IMR-90 (cell line): ENCODE results near the gene PIK3R5. TPM values are rescaled to one million over a fixed set of nuclear protein-coding genes. Genes with fewer than 3 reads are reported as not detected.

Experiments
- ATAC-seq: fragments of 200-7000 bp; cut with Tn5 transposase; 2 replicates; pipeline ENCODE4 v1.9.1; 2020; ENCODE audit warnings: low read depth, mild to moderate bottlenecking, moderate library complexity
- BruUV-seq: library from RNA; stranded (reverse); fragments of 400-500 nt; replicated peaks from 2 replicates; lab custom pipeline; 2021; lab: Mats Ljungman, UMichigan
- CTCF ChIA-PET: fragments of 300-600 bp; formaldehyde crosslinking; extraction: SDS; loops from one replicate; lab custom pipeline; 2021; ENCODE audit warnings: antibody characterized with exemption; lab: Yijun Ruan, JAX
- POLR2A ChIA-PET: fragments of 300-600 bp; sonication (Branson Sonifier 250); formaldehyde crosslinking; loops from one replicate; lab custom pipeline; 2022; ENCODE audit warnings: antibody characterized with exemption; ENCODE audit not compliant: unreplicated experiment; lab: Charles Lee
- DNase-seq: peaks from one replicate; pipeline ENCODE4 v3.0.0; 2013
- H2AFZ ChIP-seq: replicated peaks from 2 replicates; pipeline ENCODE3; 2013; ENCODE audit warnings: low read length, mild to moderate bottlenecking; ENCODE audit not compliant: poor library complexity
- H2AK5ac ChIP-seq: 2 replicates; pipeline ENCODE4 v1.6.1; 2013; ENCODE audit warnings: low read depth, low read length, inconsistent platforms
- H2AK9ac ChIP-seq: replicated peaks from 2 replicates; pipeline ENCODE3; 2013; ENCODE audit warnings: mild to moderate bottlenecking, low read depth, low read length, moderate library complexity; ENCODE audit not compliant: poor library complexity
- H2BK120ac ChIP-seq: 2 replicates; pipeline ENCODE4 v1.6.1; 2013; ENCODE audit warnings: low read depth, low read length, inconsistent platforms
- H2BK15ac ChIP-seq: 3 replicates; pipeline ENCODE4 v1.6.1; 2013; ENCODE audit warnings: low read depth, low read length, inconsistent platforms
- H2BK20ac ChIP-seq: 2 replicates; pipeline ENCODE4 v1.6.1; 2013; ENCODE audit warnings: low read depth, mild to moderate bottlenecking, inconsistent platforms, low read length, moderate library complexity
- H2BK5ac ChIP-seq: 2 replicates; pipeline ENCODE4 v1.6.1; 2013; ENCODE audit warnings: mild to moderate bottlenecking, low read depth, low read length, inconsistent platforms; ENCODE audit not compliant: poor library complexity, severe bottlenecking
- H3K14ac ChIP-seq: replicated peaks from 2 replicates; pipeline ENCODE4 v1.6.1; 2013; ENCODE audit warnings: low read depth, low read length, inconsistent platforms
- H3K18ac ChIP-seq: 2 replicates; pipeline ENCODE4 v1.6.1; 2013; ENCODE audit warnings: low read depth, low read length, control low read depth
- H3K23ac ChIP-seq: 2 replicates; pipeline ENCODE4 v1.6.1; 2013; ENCODE audit warnings: low read depth, low read length, inconsistent platforms
- H3K27ac ChIP-seq: 2 replicates; pipeline ENCODE4 v1.5.1; 2013; ENCODE audit warnings: mild to moderate bottlenecking, control low read depth, low read length; ENCODE audit not compliant: insufficient read depth
- H3K27me3 ChIP-seq: 2 replicates; pipeline ENCODE4 v1.6.1; 2013; ENCODE audit warnings: low read length; ENCODE audit not compliant: control insufficient read depth, insufficient read depth
- H3K36me3 ChIP-seq: 2 replicates; pipeline ENCODE4 v1.6.1; 2013; ENCODE audit warnings: low read length, mixed read lengths; ENCODE audit not compliant: control insufficient read depth, insufficient read depth
- H3K4ac ChIP-seq: 2 replicates; pipeline ENCODE4 v1.6.1; 2013; ENCODE audit warnings: low read depth, low read length, inconsistent platforms
- H3K4me1 ChIP-seq: 2 replicates; pipeline ENCODE4 v1.6.1; 2013; ENCODE audit warnings: low read length, mixed read lengths; ENCODE audit not compliant: control insufficient read depth, insufficient read depth
- H3K4me2 ChIP-seq: 2 replicates; pipeline ENCODE4 v1.6.1; 2013; ENCODE audit warnings: low read depth, mild to moderate bottlenecking, control low read depth, low read length, moderate library complexity
- H3K4me3 ChIP-seq: 2 replicates; pipeline ENCODE4 v1.5.1; 2013; ENCODE audit warnings: low read depth, mild to moderate bottlenecking, control low read depth, low read length, moderate library complexity; ENCODE audit not compliant: insufficient read depth
- H3K56ac ChIP-seq: 2 replicates; pipeline ENCODE4 v1.6.1; 2013; ENCODE audit warnings: low read length, inconsistent platforms; ENCODE audit not compliant: insufficient read depth; ENCODE audit errors: extremely low read depth
- H3K79me1 ChIP-seq, 2 experiments: 2 replicates each; pipeline ENCODE4 v1.6.1; 2013; ENCODE audit warnings: low read length in 2 of 2, inconsistent platforms in 1 of 2, low read depth in 1 of 2
- H3K9ac ChIP-seq: 2 replicates; pipeline ENCODE4 v1.6.1; 2013; ENCODE audit warnings: low read depth, low read length, control low read depth
- H3K9me1 ChIP-seq: 2 replicates; pipeline ENCODE4 v1.6.1; 2013; ENCODE audit warnings: low read length, inconsistent platforms; ENCODE audit not compliant: insufficient read depth
- H3K9me3 ChIP-seq: 2 replicates; pipeline ENCODE4 v1.6.1; 2013; ENCODE audit warnings: low read length; ENCODE audit not compliant: control insufficient read depth, insufficient read depth
- H4K20me1 ChIP-seq: 2 replicates; pipeline ENCODE4 v1.6.1; 2013; ENCODE audit warnings: low read length, inconsistent platforms; ENCODE audit not compliant: insufficient read depth
- H4K5ac ChIP-seq: 2 replicates; pipeline ENCODE4 v1.6.1; 2013; ENCODE audit warnings: mild to moderate bottlenecking, low read depth, low read length, control low read depth
- H4K8ac ChIP-seq, 2 experiments: 2 replicates each; pipeline ENCODE4 v1.6.1; 2013; ENCODE audit warnings: low read depth in 2 of 2, low read length in 2 of 2, control low read depth in 1 of 2, inconsistent platforms in 1 of 2
- H4K91ac ChIP-seq: 2 replicates; pipeline ENCODE4 v1.6.1; 2013; ENCODE audit warnings: low read depth, low read length, inconsistent platforms; ENCODE audit not compliant: insufficient read depth
- CHD1 ChIP-seq: IDR thresholded peaks from 2 replicates; pipeline ENCODE4 v1.6.1; 2012; ENCODE audit warnings: low read depth, low read length, improper control_type of control experiment
- POLR2A ChIP-seq: IDR thresholded peaks from 2 replicates; pipeline ENCODE4 v1.6.1; 2012; ENCODE audit warnings: mild to moderate bottlenecking, low read depth, low read length
- SMC3 ChIP-seq: fragments of 150-350 bp; IDR thresholded peaks from 2 replicates; pipeline ENCODE4 v1.6.1; 2016; ENCODE audit warnings: low read depth, mild to moderate bottlenecking, antibody characterized with exemption, low read length, moderate library complexity
- WGBS, 2 experiments: methylation state at CpG; one replicate each; pipeline versions ENCODE4 v1.1.5 to v1.1.7; 2013; ENCODE audit warnings: missing lambda C conversion rate in 2 of 2; ENCODE audit not compliant: insufficient read length in 1 of 2; ENCODE audit errors: extremely low coverage in 2 of 2; 5-methylcytosine and 5-hydroxymethylcytosine counted together
- dilution Hi-C: fragments of 300-500 bp; cut with HindIII; formaldehyde crosslinking; loops from one replicate; pipeline ENCODE4 v1.14.3; 2018; ENCODE audit warnings: low sequenced_read_pairs; ENCODE audit not compliant: unreplicated experiment
- in situ Hi-C: fragments of 300-500 bp; cut with MboI; formaldehyde crosslinking; loops from 3 replicates; pipeline ENCODE4 v1.14.3; 2019; ENCODE audit warnings: low sequenced_read_pairs, inconsistent platforms, mixed read lengths
- intact Hi-C: fragments of 100-400 bp; cut with micrococcal nuclease; formaldehyde crosslinking; loops from 2 replicates; pipeline ENCODE4 v1.10.0; 2022
- polyA plus RNA-seq, 3 experiments: library from polyadenylated mRNA; depleted of rRNA; stranded (reverse); fragments of >200 nt; gene quantifications; 2 replicates each; pipeline ENCODE4 v1.2.3, GENCODE V29; 2012; ENCODE audit warnings: low replicate concordance in 1 of 3
- total RNA-seq: library from RNA; depleted of rRNA; stranded (reverse); fragments of >200 nt; gene quantifications from 2 replicates; pipeline ENCODE4 v1.2.3, GENCODE V29; 2012
- TF ChIP-seq, protein P1 (sequence below): fragments of 150-350 bp; IDR thresholded peaks from 2 replicates; pipeline ENCODE4 v1.6.1; 2017; ENCODE audit warnings: mild to moderate bottlenecking, antibody characterized with exemption, low read length, low read depth

Gene PIK3R5
- total and polyA plus RNA-seq, 2 of the 4 experiments (the other 2 are of a cell fraction) = not detected

DNA sequence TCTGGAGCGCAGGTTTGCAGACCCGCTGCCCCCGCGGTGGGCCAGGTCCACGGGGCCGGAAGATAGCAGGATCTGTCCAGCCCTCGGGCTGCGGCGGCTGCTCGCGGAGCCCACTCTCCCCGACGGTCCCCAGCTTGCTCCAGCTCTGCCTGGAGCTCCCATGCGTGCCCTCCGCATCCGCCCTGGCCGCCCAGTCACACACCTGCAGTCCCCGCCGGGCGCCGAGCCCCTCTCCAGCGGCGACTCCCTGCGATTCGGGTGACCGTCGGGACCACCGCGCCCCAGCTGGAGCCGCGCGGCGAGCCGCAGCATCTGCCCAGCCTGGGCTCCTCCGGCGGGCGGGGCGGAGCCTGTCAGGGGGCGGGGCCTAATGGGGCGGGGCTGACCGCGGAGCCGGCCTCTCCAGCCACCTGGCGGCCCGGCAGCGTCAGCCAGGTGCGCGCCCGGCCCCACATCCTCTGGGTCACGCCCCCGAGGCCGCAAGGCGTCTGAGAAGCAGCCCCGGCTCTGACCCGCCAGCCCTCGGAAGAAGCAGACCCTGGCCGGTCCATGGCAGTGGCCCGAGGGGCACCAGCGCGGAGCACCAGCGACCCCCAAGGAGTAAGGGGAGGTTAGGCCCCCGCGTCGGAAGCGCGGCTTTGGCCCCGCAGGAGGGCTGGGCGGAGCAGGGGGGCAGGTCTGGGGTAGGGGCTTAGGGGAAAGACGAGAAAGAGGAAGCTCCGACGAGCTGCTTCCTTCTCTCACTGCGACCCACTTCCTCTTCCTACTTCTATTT is at the start of gene PIK3R5 (continued):
- TF ChIP-seq, protein P1, sequence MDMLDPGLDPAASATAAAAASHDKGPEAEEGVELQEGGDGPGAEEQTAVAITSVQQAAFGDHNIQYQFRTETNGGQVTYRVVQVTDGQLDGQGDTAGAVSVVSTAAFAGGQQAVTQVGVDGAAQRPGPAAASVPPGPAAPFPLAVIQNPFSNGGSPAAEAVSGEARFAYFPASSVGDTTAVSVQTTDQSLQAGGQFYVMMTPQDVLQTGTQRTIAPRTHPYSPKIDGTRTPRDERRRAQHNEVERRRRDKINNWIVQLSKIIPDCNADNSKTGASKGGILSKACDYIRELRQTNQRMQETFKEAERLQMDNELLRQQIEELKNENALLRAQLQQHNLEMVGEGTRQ = no peak

DNA sequence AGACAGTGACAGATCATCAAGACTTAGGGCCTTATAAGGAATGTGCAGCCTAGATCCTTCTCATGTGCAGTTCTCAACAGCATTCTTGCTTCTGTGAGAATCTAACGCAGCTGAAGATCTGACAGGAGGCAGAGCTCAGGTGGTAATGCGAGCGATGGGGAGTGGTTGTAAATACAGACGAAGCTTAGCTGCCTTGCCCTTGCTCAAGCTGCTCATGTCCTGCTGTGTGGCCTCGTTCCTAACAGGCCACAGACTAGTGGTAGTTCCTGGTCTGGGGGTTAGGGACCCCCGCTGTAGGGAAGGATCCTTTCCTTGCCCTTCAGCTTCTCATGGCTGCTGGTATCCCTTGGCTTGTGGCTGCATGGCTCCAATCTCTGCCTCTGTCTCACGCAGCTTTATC is 45.5 kb upstream of the PIK3R5 start:
- H3K9me1 ChIP-seq = no peaks in the 10 kb centered on the region
- no TSS peak for BruUV-seq
- DNase-seq (no peak), ATAC-seq (no peak)
- no peaks in the 10 kb centered on the region for H4K20me1 ChIP-seq
- CTCF ChIA-PET = no interaction called here
- no CpG with 5 or more reads among the region's 7 CpGs for WGBS, 2 experiments
- H3K79me1 ChIP-seq = no peaks in the 10 kb centered on the region
- no peak overlapping the region for H3K14ac ChIP-seq
- POLR2A ChIA-PET = no interaction called here
- no peaks in the 10 kb centered on the region for H3K9me3 ChIP-seq
- H4K5ac ChIP-seq = no peak overlapping the region
- no peak overlapping the region for H3K4me3 ChIP-seq
- in situ Hi-C loops = no loop called here
- intact Hi-C loops = no loop called here
- dilution Hi-C loops = no loop called here
- TF ChIP-seq POLR2A = no peak
- no peak for TF ChIP-seq CHD1
- no peak for TF ChIP-seq SMC3
- H3K4me2 ChIP-seq = no peak overlapping the region
- H3K56ac ChIP-seq = no peak overlapping the region
- H2AFZ ChIP-seq = no peak overlapping the region
- H2AK5ac ChIP-seq = no peak overlapping the region
- no peak overlapping the region for H4K8ac ChIP-seq
- no peaks in the 10 kb centered on the region for H3K36me3 ChIP-seq
- no peak overlapping the region for H3K9ac ChIP-seq
- peaks cover 4% of the 10 kb centered on the region; the same call in 1 of the 2 replicates for H3K27me3 ChIP-seq
- no peak overlapping the region for H2BK20ac ChIP-seq
- no peak overlapping the region for H2BK5ac ChIP-seq
- no peaks in the 10 kb centered on the region for H3K4me1 ChIP-seq
- H2AK9ac ChIP-seq = no peak overlapping the region
- no peak overlapping the region for H2BK15ac ChIP-seq
- no peak overlapping the region for H4K91ac ChIP-seq
- no peak overlapping the region for H3K4ac ChIP-seq
- no peak overlapping the region for H3K23ac ChIP-seq
- H3K18ac ChIP-seq = no peak overlapping the region
- no peak overlapping the region for H3K27ac ChIP-seq
- no peak overlapping the region for H2BK120ac ChIP-seq
